Neural cell (in vitro differentiated cells): Measurements from ENCODE around the gene TBC1D10A. TPM values are rescaled to one million over a fixed set of nuclear protein-coding genes. Genes with fewer than 3 reads are reported as not detected.

Experiments
- H2AFZ ChIP-seq: fragments of 200-600, 300-800 bp; sonication (generic), shearing (Covaris generic); 2 replicates; pipeline ENCODE4 v1.6.0; 2014; ENCODE audit warnings: low read depth, mild to moderate bottlenecking, antibody characterized with exemption, low read length, moderate library complexity
- H3F3A ChIP-seq: fragments of 200-600 bp; shearing (Covaris generic); 2 replicates; pipeline ENCODE4 v1.6.1; 2016; ENCODE audit warnings: mild to moderate bottlenecking, moderate library complexity, mixed read lengths, antibody characterized with exemption, low read length; ENCODE audit not compliant: insufficient read depth, poor library complexity, severe bottlenecking
- H3K27ac ChIP-seq: fragments of 200-600, 300-800 bp; sonication (generic), shearing (Covaris generic); 2 replicates; pipeline ENCODE4 v1.5.1; 2014; ENCODE audit warnings: mild to moderate bottlenecking, low read length, moderate library complexity
- H3K27me3 ChIP-seq: fragments of 300-800, 200-600 bp; sonication (generic), shearing (Covaris generic); 2 replicates; pipeline ENCODE4 v1.6.0; 2014; ENCODE audit warnings: mild to moderate bottlenecking, low read depth, low read length, moderate library complexity; ENCODE audit not compliant: insufficient read depth
- H3K36me3 ChIP-seq: fragments of 300-800, 200-600 bp; sonication (generic), shearing (Covaris generic); 2 replicates; pipeline ENCODE4 v1.5.1; 2014; ENCODE audit warnings: mild to moderate bottlenecking, antibody characterized with exemption, low read length, moderate library complexity; ENCODE audit not compliant: insufficient read depth
- H3K4me2 ChIP-seq: fragments of 300-800, 200-600 bp; sonication (generic), shearing (Covaris generic); 2 replicates; pipeline ENCODE4 v1.6.0; 2014; ENCODE audit warnings: mild to moderate bottlenecking, low read length
- H3K4me3 ChIP-seq: fragments of 300-800, 200-600 bp; sonication (generic), shearing (Covaris generic); 2 replicates; pipeline ENCODE4 v1.5.1; 2014; ENCODE audit warnings: mild to moderate bottlenecking, low read length, moderate library complexity
- H3K79me2 ChIP-seq: fragments of 200-600 bp; shearing (Covaris generic); replicated peaks from 2 replicates; pipeline ENCODE4 v1.6.0; 2014; ENCODE audit warnings: mild to moderate bottlenecking, low read length, moderate library complexity; ENCODE audit not compliant: insufficient read depth
- H3K9ac ChIP-seq: fragments of 300-800, 200-600 bp; sonication (generic), shearing (Covaris generic); 2 replicates; pipeline ENCODE4 v1.6.1; 2016; ENCODE audit warnings: mild to moderate bottlenecking, low read length, mixed read lengths
- H3K9me2 ChIP-seq: fragments of 200-600 bp; shearing (Covaris generic); 2 replicates; pipeline ENCODE4 v1.6.1; 2016; ENCODE audit warnings: mild to moderate bottlenecking, low read length, mixed read lengths; ENCODE audit not compliant: insufficient read depth
- H3K9me3 ChIP-seq: fragments of 200-600, 300-800 bp; sonication (generic), shearing (Covaris generic); 2 replicates; pipeline ENCODE4 v1.6.1; 2016; ENCODE audit warnings: mild to moderate bottlenecking, mixed run types, low read length, moderate library complexity, mixed read lengths
- H4K20me1 ChIP-seq: fragments of 200-600 bp; shearing (Covaris generic); 2 replicates; pipeline ENCODE4 v1.6.1; 2016; ENCODE audit warnings: mild to moderate bottlenecking, mixed run types; ENCODE audit not compliant: insufficient read depth
- CTCF ChIP-seq: fragments of 450-650 bp; IDR thresholded peaks from 2 replicates; pipeline ENCODE4 v1.5.1; 2014; ENCODE audit warnings: antibody characterized with exemption, mild to moderate bottlenecking, moderate library complexity; ENCODE audit not compliant: poor library complexity, severe bottlenecking
- EP300 ChIP-seq: fragments of 450-650 bp; conservative IDR thresholded peaks from 2 replicates; pipeline ENCODE4 v1.6.1; 2014; ENCODE audit warnings: antibody characterized with exemption, mild to moderate bottlenecking, moderate library complexity; ENCODE audit not compliant: poor library complexity, severe bottlenecking
- EZH2 ChIP-seq: fragments of 200-600, 300-800 bp; shearing (Covaris generic), sonication (generic); IDR thresholded peaks from 2 replicates; pipeline ENCODE4 v1.6.1; 2014; ENCODE audit warnings: antibody characterized with exemption, low read length, borderline replicate concordance, mild to moderate bottlenecking; ENCODE audit not compliant: insufficient read depth, poor library complexity, severe bottlenecking
- MXI1 ChIP-seq: fragments of 450-650 bp; conservative IDR thresholded peaks from 2 replicates; pipeline ENCODE4 v1.6.1; 2014; ENCODE audit warnings: antibody characterized with exemption, mild to moderate bottlenecking; ENCODE audit not compliant: poor library complexity, severe bottlenecking
- POLR2AphosphoS5 ChIP-seq: IDR thresholded peaks from 2 replicates; pipeline ENCODE4 v1.6.1; 2012
- RAD21 ChIP-seq: fragments of 450-650 bp; conservative IDR thresholded peaks from 2 replicates; pipeline ENCODE4 v1.6.1; 2014; ENCODE audit warnings: antibody characterized with exemption, mild to moderate bottlenecking, moderate library complexity
- REST ChIP-seq: IDR thresholded peaks from 2 replicates; pipeline ENCODE4 v1.6.1; 2012; ENCODE audit warnings: borderline replicate concordance
- SMC3 ChIP-seq: fragments of 450-650 bp; conservative IDR thresholded peaks from 2 replicates; pipeline ENCODE4 v1.6.1; 2014; ENCODE audit warnings: antibody characterized with exemption, mild to moderate bottlenecking, moderate library complexity; ENCODE audit not compliant: poor library complexity
- TAF1 ChIP-seq: IDR thresholded peaks from 2 replicates; pipeline ENCODE4 v1.6.1; 2012; ENCODE audit warnings: low read depth
- polyA plus RNA-seq: library from polyadenylated mRNA; depleted of rRNA; stranded (reverse); fragments of >200 nt; gene quantifications from 2 replicates; pipeline ENCODE4 v1.2.3, GENCODE V29; 2014

The TBC1D10A gene
- polyA plus RNA-seq, 1 donor from 2014 or later = 11.9 TPM

- H3K9ac ChIP-seq = no peak overlapping the region
- no peaks in the 10 kb centered on the region for H3K27me3 ChIP-seq
- TF ChIP-seq EP300 (no peak), RAD21 (no peak), POLR2AphosphoS5 (no peak), REST (no peak)
- no peak overlapping the region for H2AFZ ChIP-seq
- no peaks in the 10 kb centered on the region for H4K20me1 ChIP-seq
- peaks cover 14% of the 10 kb centered on the region for H3K36me3 ChIP-seq
- no peak overlapping the region for H3K27ac ChIP-seq
- peaks cover 19% of the 10 kb centered on the region for H3K79me2 ChIP-seq
- no peaks in the 10 kb centered on the region for H3F3A ChIP-seq
- H3K9me2 ChIP-seq = no peaks in the 10 kb centered on the region
- H3K4me2 ChIP-seq = no peak overlapping the region
- H3K9me3 ChIP-seq = no peaks in the 10 kb centered on the region
- H3K4me3 ChIP-seq = no peak overlapping the region
These were observed 20.6 kb upstream of the TBC1D10A start for GRCh38 chr22:30347255-30347892.

GRCh38 chr22:30344447-30345200 is 17.9 kb upstream of the TBC1D10A start:
- Histone ChIP-seq H3K4me3 (no peak overlapping the region), H2AFZ (no peak overlapping the region), H3K79me2 (peaks cover 10% of the 10 kb centered on the region), H3K36me3 (peaks cover 17% of the 10 kb centered on the region), H3K9me3 (no peaks in the 10 kb centered on the region), H4K20me1 (no peaks in the 10 kb centered on the region), H3K4me2 (no peak overlapping the region), H3K9me2 (no peaks in the 10 kb centered on the region), H3K9ac (no peak overlapping the region), H3F3A (no peaks in the 10 kb centered on the region), H3K27me3 (no peaks in the 10 kb centered on the region), H3K27ac (no peak overlapping the region)
- no peak for TF ChIP-seq EZH2

GRCh38 chr22:30340911-30341685 is 14.4 kb upstream of the TBC1D10A start:
- no peaks in the 10 kb centered on the region for H4K20me1 ChIP-seq
- H3K79me2 ChIP-seq = no peaks in the 10 kb centered on the region
- H3K36me3 ChIP-seq = peaks cover 17% of the 10 kb centered on the region
- no peaks in the 10 kb centered on the region for H3F3A ChIP-seq
- no peaks in the 10 kb centered on the region for H3K27me3 ChIP-seq
- no peak overlapping the region for H3K9ac ChIP-seq
- H3K4me2 ChIP-seq = no peak overlapping the region
- TF ChIP-seq RAD21 (no peak), EZH2 (no peak), REST (no peak), MXI1 (no peak), TAF1 (no peak), CTCF (no peak), POLR2AphosphoS5 (no peak), SMC3 (no peak), EP300 (no peak)
- H3K27ac ChIP-seq = no peak overlapping the region
- no peaks in the 10 kb centered on the region for H3K9me3 ChIP-seq
- H2AFZ ChIP-seq = no peak overlapping the region
- no peaks in the 10 kb centered on the region for H3K9me2 ChIP-seq
- H3K4me3 ChIP-seq = no peak overlapping the region
